Measurements from ENCODE around the gene GOLGA3. TPM values are rescaled to one million over a fixed set of nuclear protein-coding genes. Genes with fewer than 3 reads are reported as not detected.

The GOLGA3 gene
- total and polyA plus RNA-seq, 10 of the 15 experiments (the other 5 are each of a cell fraction or from before 2014, with no cell fraction given) = 2.0 to 42.7 (median 15.2) TPM

- H3K36me3 ChIP-seq (ENCODE audit: control insufficient read depth in 2 of 2, insufficient read depth in 2 of 2, low read length in 1 of 2) = peaks cover 1 to 3% of the 10 kb centered on the region in 2 experiments; a peak in 3 of 4 replicates
- no TSS peak for BruUV-seq (replicated peaks)
- no peak overlapping the region for H2AFZ ChIP-seq (ENCODE audit: control insufficient read depth, low read depth, low read length)
- no peaks in the 10 kb centered on the region for H3K4me1 ChIP-seq (ENCODE audit: control insufficient read depth, insufficient read depth, low read length)
- ATAC-seq (no peak), DNase-seq (ENCODE audit: low read depth, low spot score) (no peak), FAIRE-seq (no peak)
- no peak for TF ChIP-seq E4F1 (IDR thresholded peaks at IDR 0.05; ENCODE audit: borderline replicate concordance, partially characterized antibody)
- no peak for TF ChIP-seq EED (IDR thresholded peaks at IDR 0.05; ENCODE audit: low read depth)
- no peak for TF ChIP-seq HSF1 (IDR thresholded peaks at IDR 0.05; ENCODE audit: low read depth, low read length)
- ChIA-PET CTCF (no interaction called here), SMC1A (ENCODE audit: uncharacterized antibody, unreplicated experiment) (no interaction called here), POLR2A (no interaction called here), RAD21 (ENCODE audit: unreplicated experiment) (no interaction called here)
- in situ Hi-C loops (cut with MboI) = no loop called here
- H3K27me3 ChIP-seq (replicated peaks in 1 of 2; ENCODE audit: control insufficient read depth in 2 of 2, insufficient read depth in 2 of 2, low read length in 1 of 2) = no peaks in the 10 kb centered on the region
- no peaks in the 10 kb centered on the region for H4K20me1 ChIP-seq (ENCODE audit: control insufficient read depth, insufficient read depth)
- H3K27ac ChIP-seq (ENCODE audit: control insufficient read depth, insufficient read depth) = no peak overlapping the region
- H3K9ac ChIP-seq (ENCODE audit: control insufficient read depth, insufficient read depth, low read length) = no peak overlapping the region
- no peak overlapping the region for H3K4me2 ChIP-seq (ENCODE audit: control insufficient read depth, insufficient read depth)
- no peaks in the 10 kb centered on the region for H3K9me3 ChIP-seq (replicated peaks; ENCODE audit: control insufficient read depth, insufficient read depth, low read length)
- WGBS (ENCODE audit: insufficient coverage, insufficient replicate concordance, low lambda C conversion rate, missing lambda C conversion rate) = 74% methylated on average over 5 of the region's 5 CpGs
- H3K79me2 ChIP-seq (ENCODE audit: control insufficient read depth, insufficient read depth, low read length) = no peaks in the 10 kb centered on the region
- intact Hi-C loops (cut with micrococcal nuclease; ENCODE audit: unreplicated experiment) = no loop called here
- no peak overlapping the region for H3K4me3 ChIP-seq
These were observed 5.6 kb upstream of the GOLGA3 start for GRCh38 chr12:132834181-132834711.

Measured in GM12878 (cell line).